HG03571 (cell line): Measurements from ENCODE around the gene SLC13A5.
"Not testable (repeated sequence)": the region's sequence is repeated elsewhere in the genome, so short reads cannot be mapped to it uniquely, and the experiment has no call there.

Experiments used
- ATAC-seq: cut with Tn5 transposase; IDR thresholded peaks from one replicate; pipeline ENCODE4 v1.9.1; 2021; ENCODE audit not compliant: unreplicated experiment

Gene SLC13A5

DNA sequence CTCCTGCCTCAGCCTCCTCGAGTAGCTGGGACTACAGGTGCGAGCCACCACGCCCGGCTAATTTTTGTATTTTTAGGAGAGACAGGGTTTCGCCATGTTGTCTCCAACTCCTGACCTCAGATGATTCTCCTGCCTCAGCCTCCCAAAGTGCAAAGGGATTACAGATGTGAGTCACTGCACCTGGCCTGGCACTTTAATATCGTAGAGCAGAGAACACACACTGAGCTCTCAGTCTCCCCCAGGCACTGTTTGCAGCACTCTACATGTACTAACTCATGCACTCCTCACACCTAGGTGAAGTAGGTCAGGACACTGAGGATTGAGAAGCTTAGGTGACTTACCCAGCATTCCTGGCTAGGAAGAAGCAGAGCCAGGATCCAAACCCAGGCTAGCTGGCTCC lies 46.6 kb downstream of the SLC13A5 start:
- ATAC-seq = no peak

DNA sequence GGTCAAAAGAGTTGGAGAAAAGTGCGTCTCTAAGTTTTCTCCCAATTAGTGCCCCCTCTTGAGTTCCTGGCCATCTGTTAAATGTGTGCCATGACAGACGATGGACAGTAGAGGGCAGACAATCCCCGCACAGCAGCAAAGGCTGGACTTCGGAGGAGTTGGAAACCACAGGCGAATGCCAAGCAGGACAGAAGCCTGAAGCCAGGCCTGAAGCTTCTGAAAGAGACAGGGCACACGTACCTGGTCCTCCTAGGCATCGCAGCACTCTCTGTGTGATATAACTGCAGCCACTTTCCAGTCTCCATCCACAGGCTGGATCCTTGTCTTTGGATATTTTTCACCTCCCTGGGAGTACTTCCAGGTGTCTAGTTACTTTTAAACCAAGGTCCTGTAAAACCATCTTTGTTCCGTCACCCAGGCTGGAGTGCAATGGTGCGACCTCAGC lies 47.1 kb downstream of the SLC13A5 start:
- ATAC-seq = no peak

DNA sequence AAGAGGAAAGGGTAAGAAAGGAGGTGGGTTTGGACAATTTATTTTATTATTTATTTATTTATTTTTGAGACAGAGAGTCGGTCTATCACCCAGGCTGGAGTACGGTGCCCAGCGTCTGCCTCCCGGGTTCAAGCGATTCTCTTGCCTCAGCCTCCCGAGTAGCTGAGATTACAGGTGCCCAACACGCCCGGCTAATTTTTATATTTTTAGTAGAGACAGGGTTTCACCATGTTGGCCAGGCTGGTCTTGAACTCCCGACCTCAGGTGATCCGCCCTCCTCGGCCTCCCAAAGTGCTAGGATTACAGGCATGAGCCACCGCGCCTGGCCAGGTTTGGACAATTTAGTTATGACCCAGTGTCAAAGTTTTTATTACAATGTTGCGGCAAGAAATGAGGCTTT lies 50.0 kb downstream of the SLC13A5 start:
- not testable (repeated sequence) for ATAC-seq

DNA sequence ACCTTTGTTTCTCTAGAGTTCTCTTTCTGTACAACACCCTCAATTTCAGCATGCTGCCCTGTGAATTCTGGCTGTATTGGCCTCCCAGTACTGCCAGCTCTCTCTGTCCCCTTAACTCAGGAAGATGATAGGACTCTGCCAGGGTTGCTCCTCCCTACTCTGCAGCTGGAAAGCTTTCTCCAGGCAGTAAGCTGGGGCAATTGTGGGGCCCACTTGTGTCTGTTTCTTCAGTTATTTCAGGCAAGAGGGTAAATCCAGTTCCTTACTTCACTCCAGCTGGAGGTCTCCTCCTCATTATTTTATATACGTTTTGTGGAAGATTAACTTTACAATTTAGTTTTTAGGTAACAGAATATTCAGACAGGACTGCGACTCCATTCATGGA lies 51.7 kb downstream of the SLC13A5 start:
- ATAC-seq = no peak

DNA sequence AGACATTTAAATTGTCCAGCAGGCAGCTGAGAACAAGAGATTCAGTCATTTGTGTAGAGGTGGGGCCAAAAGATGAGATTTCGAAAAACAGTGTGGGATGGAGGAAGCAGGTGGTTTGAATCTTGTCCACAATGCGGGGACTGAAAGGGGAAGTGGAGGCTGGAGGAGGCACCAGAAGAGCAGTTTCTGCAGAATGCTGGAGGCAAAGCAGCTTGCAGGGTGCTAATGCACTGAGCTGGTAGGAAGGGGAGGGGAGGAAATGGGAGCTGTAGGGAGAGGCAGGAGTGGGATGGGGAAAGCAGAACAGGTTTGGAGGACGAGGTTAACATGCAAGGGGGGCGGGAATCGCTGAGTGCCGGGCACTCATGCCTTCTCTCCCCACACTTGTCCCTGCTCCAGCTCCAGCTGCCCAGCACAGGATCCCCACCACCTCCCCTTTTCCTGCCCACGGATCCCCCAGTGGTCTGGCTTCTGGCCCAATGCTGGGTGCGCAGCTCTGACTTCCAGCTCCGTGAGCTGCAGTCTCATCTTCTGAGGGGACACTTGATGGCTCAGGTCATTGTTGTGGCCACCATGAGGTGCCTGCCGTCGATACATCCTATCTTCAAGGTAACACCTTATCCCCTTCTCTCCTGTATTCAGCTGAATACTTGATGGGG lies 52.2 kb downstream of the SLC13A5 start:
- ATAC-seq = no peak

DNA sequence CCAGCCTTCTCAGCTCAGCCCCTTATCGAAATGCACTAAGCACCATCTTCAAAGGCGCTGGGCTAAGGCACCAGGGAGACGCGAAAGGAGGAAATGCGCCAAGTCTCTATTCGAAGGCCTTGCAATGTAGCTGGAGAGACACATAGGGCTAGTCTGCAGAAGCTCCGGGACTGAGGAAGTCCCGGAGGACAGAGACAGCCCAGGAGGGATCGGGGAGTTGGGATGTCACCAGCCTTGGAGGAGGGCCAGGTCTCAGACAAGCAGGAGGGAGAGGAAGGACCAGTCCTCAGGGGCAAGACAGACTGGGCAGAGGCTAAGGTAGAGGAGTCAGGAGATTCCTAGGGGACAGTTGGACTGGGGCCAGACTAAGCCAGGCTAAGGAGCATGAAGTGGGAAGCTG lies 53.1 kb downstream of the SLC13A5 start:
- ATAC-seq = no peak

DNA sequence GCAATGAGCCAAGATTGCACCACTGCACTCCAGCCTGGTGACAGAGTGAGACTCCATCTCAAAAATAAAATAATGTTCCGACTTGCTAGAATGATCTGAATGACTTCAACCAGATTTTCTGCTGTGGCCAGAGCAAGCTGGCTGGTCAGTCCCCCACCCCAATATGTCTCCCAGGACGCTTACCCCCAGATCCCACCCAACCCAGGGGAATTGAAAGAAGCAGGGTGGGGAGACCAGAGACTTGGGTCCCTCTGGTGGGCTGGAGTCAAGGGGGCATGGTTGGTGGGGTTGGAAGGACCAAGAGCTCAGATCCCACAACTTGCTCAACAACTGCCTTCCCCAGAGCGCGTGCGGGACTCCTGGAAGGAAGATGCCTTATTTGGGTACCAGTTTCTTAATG lies 54.8 kb downstream of the SLC13A5 start:
- ATAC-seq = not testable (repeated sequence)

DNA sequence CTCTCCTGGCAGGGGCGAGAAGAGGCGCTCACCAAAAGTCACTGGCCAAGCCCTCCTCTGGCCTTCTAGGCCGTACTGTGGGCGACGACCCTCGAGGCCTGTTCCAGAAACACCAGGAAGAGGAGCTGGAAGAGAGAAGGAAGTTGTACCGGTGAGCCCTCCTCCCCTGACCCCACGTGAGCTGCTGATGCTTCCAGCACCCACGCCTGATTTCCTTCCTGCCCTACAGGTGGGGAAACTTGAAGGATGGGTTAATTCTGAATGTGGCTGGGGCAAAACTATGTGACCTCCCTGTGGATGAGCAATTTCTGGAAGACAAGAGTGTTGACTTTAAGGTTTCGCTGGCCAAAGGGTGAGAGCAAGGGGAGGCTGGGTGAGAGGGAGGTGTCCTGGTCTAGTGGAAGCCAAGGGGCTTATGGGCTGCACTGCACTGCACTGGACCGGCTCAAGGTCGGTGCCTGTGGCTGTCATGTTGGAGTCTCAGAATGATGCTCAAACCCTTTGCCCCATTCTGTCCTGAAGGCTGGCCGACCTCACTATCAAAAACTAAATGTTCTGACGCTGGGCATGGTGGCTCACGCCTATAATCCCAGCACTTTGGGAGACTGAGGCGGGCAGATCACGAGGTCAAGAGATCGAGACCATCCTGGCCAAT lies 55.4 kb downstream of the SLC13A5 start:
- ATAC-seq = no peak

DNA sequence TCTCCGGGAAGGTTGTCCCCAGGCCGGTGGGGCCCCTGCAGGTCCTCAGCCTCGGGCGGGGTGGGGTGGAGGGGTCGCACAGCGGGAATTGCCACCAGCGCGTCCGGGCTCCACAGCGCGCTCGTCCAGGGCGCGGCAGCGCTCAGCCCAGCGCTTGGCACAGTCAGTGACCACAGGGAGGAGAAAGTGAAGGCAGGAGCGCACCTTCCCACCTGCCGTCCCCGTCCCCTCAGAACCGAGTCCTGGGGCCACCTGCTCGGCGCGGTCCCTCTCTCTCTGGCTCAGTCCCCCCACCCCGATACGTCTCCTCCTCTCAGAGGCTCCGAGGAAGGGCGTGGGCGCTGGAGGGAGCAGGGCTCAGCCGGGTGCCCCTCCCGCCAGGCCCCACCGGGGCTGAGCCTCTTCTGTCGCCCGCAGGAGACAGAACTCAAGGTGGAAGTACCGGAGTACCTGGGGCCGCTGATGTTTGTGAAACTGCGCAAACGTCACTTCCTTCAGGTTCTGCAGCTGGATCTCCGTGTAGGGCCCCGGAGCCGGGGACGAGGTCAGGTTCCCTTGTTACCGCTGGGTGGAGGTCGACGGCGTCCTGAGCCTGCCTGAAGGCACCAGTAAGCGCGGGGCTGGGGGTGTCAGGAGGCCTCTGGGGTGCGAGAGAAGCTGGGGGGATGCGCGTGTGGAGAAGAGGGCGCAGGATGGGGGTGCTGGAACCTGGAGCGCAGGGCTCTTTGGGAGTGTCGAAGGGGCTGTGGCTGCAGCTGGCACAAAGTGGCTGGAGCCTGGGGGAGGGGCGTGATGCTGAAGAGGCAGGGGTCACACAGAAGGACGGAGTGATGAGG lies 56.2 kb downstream of the SLC13A5 start:
- not testable (repeated sequence) for ATAC-seq

DNA sequence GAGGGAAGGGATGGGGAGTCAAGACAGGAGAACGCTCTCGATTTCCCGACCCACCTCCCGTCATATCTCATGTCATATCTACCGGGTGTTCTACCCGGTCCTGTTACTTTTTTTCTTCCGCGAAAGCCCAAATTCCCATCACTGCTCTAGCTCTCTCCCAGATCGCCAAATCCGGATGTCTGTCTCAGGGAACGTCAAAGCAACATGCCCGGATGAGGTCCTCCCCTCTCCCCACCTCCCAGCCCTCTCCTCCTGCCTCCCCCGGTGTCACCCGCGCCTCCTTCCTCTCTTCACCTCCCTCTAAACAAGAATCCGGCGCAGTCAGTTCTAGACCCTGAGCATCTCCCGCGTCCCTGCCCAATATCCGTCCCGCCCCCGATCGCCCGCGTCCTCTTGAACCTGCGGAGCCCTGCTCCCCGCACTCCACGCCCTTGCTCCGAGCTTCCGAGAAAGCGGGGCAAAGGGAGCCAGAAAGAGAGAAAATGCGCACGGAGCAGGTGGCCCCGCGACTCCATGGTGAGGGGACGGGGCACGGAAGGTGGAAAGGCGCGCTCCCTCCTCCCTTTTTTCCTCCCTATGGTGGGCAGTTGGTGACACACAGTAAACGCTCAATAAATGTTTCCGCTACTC lies 57.3 kb downstream of the SLC13A5 start:
- not testable (repeated sequence) for ATAC-seq

DNA sequence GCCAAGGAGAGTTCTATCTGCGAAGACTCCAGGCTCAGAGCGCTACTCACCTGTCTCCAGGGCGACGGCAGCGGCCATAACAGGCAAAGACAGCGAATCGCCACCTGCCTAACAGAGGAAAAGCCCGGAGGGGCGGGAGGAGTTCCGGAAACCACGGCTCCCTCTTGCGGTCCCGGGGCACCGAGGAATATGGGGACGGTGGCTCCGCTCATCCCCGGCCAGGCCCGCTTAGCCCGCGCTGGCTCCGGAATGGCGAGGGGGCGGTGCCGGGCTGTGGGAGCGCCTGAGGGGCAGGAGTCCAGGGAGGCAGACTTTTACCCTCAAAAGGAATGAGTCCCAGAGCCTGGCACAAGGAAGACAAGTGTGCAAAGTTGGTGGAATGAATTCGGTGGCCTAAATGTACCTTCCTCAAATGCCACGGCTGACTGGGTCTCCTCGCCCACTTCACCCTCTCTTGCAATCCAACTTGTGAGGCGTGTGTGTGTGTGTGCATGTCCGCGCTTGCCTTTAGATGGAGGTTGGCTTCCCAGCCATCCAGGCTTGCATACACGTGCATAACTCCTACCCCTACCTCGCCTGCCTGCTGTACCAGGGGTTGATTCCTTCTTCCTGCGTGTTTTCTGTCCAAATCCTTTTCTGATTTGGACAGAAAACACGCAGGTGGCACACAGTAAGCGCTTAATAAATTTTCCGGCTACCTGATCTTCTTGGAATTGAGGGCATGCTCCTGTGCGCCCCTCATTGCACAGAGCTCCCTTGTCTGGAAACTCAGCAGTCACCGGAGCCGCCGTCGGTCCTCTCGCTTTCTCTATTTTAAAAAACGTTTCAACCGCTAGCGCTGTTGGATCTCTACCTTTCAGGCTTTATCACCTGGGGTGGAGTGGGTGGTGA lies 58.1 kb downstream of the SLC13A5 start:
- ATAC-seq = no peak

DNA sequence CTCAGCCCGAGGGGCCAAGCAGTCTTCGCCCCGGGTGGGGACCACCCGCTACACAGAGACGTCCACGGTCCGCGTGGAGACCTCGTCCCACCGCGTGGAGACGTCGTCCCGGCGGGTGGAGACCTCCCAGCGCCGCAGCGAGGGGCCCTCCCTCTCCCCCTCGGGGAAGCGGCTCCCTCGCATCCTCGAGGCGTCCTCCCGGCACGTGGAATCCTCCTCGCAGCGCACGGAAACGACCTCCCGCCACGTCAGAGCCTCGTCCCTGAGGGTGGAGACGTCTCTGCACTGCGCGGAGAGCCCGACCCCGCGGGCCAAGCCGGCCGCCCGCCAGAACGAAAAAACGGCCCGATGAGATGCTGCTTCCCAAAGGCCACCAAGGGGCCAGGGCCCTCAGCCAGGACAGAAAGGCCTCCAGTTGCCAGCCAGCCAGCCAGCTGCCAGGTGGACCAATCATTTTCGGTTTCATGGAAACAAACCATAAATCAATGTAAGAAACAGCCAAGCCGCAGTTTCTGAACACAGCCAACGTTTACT lies 61.2 kb downstream of the SLC13A5 start:
- peak; percentile 12 for ATAC-seq

DNA sequence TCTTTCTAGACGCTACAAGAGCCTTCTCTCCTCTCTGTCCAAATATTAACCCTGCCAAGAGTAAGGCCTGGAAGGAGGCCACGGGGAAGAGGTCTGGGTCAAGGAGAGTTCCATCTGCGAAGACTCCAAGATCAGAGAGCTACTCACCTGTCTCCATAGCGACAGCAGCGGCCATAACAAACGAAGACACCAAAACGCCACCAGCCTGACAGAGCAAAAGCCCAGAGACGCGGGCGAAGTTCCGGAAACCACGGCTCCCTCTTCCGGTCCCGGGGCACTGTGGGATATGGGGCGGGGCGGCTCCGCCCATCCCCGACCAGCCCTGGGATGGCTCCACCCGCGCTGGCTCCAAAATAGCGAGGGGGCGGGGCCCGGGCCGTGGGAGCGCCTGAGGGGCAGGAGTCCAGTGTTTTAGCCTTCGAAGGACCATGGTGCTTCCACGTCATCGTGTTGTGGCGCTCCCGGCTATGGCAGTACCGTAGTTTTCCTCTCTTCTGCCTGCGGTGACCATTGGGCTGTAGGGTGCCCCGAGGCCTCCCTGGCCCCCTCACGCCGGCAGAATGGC lies 61.7 kb downstream of the SLC13A5 start, which contains the start of the genes C17orf100 and MED31:
Gene C17orf100, plus strand, starts transcription at position 409 of the 565 bp plus-strand sequence. Its CDS starts 152 bp downstream, at position 561.
Gene MED31, minus strand, starts transcription at position 252 of the 565 bp plus-strand sequence. Its CDS starts 77 bp downstream, at position 175.
- peak; percentile 82 for ATAC-seq

DNA sequence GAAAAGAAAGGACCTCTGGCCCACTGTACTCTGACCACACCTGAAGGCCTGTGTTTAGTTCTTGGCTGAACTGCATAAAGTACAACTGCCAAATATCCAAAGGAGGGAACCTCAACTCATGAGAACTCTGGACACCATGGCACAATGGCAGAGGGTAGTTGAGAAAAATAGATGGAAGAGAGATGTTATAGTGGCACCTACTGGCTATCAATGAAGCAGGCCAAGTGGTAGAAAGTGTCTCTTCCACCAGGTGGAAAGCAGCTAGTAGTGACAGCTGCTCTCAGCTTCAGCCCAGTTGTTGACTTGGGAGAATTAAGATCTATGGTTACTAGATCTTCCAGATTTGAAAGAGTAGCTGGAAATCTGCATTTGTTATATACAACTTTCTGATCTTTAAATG lies 65.0 kb downstream of the SLC13A5 start:
- ATAC-seq = no peak

DNA sequence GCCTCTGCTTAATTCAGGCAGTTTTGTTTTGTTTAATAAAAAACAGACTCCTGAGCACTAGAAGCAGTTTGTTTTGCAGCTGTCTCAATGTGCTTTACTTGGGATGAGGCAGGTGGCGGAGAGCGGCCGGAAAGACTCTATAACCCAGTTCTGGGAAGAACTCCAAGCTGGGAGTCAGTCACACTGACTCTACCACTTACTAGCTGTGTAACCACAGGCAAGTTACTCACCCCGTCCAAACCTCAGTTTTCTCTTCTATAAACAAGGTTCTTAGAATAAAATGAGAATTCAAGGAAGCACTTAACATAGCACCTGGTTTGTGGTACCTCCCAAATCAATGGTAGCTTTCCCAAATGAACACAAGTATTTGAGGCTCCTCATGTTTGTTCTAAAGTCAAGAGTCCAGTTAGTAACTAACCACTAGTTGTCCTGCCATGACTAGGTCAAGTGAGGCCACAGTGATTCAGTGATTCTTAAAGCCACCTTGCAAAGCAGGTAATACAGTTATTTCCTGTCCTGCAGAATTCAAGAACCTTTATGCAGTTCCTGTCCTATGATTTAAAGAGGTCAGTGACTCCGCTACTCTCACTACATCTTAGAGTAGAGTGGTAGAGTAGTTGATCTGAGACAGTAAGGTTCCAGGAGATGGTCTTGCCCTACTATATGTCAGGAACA lies 69.6 kb downstream of the SLC13A5 start:
- no peak for ATAC-seq

DNA sequence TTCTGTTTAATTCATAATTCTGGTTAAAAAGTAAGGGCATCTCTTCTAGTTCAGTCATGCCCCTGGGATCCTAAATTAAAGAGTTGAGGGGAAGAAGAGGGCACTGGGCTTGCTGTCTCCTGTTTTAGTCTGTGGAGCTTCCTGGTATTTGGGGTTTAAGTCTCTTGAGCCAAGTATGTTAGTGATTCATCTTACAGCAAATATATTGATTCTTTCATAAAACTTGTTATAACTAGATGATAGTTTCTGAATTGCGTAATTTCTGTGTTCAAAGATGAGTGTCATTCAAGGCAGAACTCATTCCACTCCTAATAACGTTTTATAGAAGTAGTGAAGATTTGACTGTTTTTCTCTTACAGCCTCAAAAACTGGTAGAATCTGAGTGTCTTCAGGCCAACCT lies 70.6 kb downstream of the SLC13A5 start:
- no peak for ATAC-seq

DNA sequence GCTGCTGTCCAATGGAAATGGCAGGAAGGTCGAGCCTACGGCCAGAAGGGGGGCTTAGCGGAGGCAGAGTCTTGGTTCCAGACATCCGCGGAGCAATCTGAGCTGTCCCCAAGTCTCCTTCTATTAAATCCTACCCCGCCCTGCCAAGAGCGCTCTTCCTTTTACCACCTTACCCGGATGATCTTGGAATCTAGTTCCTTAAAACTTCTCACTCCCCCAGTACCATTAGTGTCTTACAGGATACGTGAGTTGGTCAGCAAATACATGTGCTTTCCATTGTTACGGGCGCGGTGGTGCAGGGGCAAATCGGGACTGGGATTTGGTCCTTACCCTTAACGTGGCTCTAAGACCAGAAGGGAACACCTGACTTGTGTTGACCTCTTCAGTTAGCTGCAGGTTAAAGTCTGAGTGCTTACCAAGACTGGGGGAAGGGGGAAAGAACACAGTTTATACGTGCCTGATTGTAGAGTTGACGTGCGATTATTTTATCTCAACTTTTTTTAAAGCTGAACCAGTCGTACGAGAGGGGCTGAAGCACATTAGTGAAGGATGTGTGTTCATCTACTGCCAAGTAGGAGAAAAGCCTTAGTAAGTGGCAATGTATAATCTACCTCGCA lies 71.8 kb downstream of the SLC13A5 start:
- ATAC-seq = peak; percentile 0

DNA sequence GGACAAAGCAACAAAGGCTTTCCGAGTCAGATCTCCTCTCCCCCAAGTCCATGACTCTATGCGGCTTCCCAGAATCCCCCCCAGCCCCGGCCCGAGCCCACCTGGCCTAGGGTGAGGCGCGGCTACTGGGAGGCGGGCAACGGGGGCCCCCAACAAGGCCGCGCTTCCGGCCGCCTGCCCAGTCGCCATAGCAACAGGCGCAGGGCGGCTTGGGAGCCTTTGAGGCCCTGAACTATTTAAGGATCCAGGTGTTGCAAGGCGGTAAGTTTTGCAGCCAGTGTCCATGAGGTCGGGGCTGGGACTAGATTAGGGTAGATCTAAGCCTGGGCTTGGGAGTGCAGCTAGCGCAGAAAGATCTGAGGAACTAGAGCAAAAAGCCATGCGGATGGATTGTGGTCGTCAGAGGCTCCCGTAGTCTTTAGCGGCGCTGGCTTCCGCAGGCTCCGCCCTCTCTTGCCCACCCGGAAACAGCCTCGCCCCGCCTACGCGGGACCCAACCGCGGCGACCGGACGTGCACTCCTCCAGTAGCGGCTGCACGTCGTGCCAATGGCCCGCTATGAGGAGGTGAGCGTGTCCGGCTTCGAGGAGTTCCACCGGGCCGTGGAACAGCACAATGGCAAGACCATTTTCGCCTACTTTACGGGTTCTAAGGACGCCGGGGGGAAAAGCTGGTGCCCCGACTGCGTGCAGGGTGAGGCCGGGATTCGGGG lies 72.5 kb downstream of the SLC13A5 start, which contains the start of the genes KIAA0753 and TXNDC17:
Gene KIAA0753, minus strand, starts transcription at position 176 of the 711 bp plus-strand sequence. CDS start 5,608 bp downstream, outside the sequence.
Gene TXNDC17, plus strand, starts transcription at position 525 of the 711 bp plus-strand sequence. Its CDS starts 23 bp downstream, at position 548.
- ATAC-seq = peak; percentile 79
